CD4-positive, alpha-beta T cell treated with Interleukin-4 for 1 hour (primary cell): Measurements from ENCODE around the gene CPSF4.
"Not testable (repeated sequence)": the region's sequence is repeated elsewhere in the genome, so short reads cannot be mapped to it uniquely, and the experiment has no call there.

ENCODE experiments used
- DNase-seq, 2 donors: peaks; one replicate each; pipeline ENCODE4 v3.0.0-alpha.2; 2020 to 2022

The CPSF4 gene

GRCh38 chr7:99408379-99409191 lies 30.2 kb upstream of the CPSF4 start, which contains the start of the genes BUD31 and PDAP1:
BUD31 (plus strand) TSS chr7:99408969; CDS start chr7:99411093, 2,124 bp downstream.
PDAP1 (minus strand) TSS chr7:99408597; CDS start chr7:99408548, 49 bp downstream.
- peak; percentile 95 to 97 for DNase-seq

DNA sequence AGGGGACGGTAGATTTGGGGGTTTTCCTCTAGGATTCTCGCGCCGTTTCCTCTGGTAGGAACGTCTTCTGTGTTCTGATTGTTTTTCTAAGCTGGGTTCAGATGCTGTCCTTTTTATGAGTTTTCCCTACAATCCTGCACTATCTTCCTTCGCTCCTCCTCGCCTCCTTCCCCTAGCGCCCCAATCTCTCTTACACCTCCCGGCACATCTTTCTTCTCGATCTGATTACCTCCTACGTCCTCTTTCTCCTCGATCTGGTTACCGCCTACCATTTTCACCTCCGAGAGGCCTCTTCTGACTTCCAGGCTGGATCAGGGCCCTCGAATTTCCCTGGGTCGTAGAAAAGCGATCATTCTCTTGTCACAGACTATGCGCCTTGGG lies 29.6 kb upstream of the CPSF4 start:
- DNase-seq = peak in 1 of 2 donors; percentile 19

DNA sequence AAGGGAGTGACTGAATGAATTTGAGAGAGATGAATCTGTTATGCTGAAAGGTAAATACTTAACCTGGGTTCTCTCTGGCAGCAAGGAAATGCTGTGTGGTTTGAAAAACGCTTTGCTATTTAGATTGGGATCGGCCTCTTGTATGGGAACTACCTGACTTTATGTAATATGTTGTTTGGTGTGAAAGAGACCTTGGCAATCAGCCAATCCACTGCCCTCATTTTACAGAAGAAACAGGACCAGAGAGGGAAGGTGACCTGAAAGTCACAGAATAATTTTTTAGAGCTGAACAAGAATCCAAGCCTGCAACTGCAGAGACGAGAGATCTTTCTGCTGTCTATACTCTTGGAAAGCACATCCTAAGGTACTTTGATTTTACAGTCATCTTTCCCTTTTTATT lies 28.9 kb upstream of the CPSF4 start:
- peak in 1 of 2 donors; percentile 45 for DNase-seq

- no peak for DNase-seq
Observed at GRCh38 chr7:99410635-99411034, 28.1 kb upstream of the CPSF4 start.

- peak; percentile 39 to 43 for DNase-seq
Observed at GRCh38 chr7:99415513-99416127, 23.1 kb upstream of the CPSF4 start.

DNA sequence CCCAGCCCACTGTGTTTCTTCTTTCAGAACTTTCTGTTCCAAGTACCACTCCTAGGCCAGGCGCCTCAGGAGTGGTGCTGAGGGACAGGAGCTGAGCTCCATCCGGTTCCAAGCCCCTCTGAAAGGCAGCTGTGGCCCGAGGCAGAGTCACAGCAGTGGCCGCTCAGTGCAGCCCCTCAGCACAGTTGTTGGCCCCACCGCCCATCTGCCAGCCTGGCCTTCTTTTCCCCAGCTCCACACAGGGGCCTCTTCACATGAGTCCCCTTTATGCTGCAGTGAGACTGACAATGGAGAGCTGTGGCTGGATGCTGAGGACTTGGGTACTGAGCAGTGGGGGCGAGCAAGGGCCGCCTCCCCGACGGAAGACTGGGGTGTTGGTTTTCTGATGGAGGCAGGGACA lies 20.5 kb upstream of the CPSF4 start:
- no peak for DNase-seq

GRCh38 chr7:99419323-99420021 lies 19.3 kb upstream of the CPSF4 start:
- DNase-seq = no peak

GRCh38 chr7:99420213-99420612 lies 18.5 kb upstream of the CPSF4 start:
- no peak for DNase-seq

GRCh38 chr7:99420986-99421385 lies 17.8 kb upstream of the CPSF4 start:
- no peak for DNase-seq

GRCh38 chr7:99422186-99422585 lies 16.6 kb upstream of the CPSF4 start:
- no peak for DNase-seq

- no peak for DNase-seq
Observed at GRCh38 chr7:99422625-99423024, 16.1 kb upstream of the CPSF4 start.

DNA sequence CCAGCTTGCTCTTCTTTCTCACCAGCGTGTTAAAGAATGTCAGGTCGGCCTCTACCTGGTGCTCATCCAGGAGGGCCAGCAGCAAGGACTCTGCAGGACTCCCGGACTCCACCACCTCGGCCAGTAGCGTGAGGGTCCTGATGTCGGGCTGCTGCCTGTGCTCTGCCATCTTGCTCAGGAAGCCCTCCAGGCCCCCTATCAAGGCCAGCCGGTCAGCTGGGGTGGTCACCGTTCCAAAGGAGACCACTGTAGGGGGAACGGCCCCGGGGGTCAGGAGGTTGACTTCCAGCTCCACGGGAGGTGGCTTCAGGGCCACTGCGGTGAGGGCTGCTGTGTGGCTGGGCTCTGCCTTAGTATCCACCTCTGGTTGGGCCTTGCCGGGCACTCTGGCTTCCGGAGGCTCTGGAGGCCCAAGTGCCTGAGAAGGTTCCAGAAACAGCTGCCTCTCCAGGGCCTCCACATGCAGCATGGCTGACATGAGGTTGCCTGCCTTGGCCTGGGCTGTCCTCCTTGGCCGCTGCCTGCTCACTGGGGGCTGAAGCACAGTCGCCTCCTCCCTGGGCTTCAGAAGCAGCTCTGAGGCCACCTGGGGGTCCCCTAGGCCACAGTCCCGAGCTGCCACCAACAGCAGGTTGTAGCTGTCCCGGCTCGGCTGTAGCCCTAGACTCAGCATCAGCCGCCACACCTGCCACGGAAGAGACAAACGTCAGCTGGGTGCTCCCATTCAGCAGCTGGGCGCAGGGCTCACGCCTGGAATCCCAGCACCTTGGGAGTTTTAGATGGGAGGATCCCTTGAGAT lies 13.6 kb upstream of the CPSF4 start:
- no peak for DNase-seq

GRCh38 chr7:99428972-99429566 lies 9.7 kb upstream of the CPSF4 start:
- no peak for DNase-seq

DNA sequence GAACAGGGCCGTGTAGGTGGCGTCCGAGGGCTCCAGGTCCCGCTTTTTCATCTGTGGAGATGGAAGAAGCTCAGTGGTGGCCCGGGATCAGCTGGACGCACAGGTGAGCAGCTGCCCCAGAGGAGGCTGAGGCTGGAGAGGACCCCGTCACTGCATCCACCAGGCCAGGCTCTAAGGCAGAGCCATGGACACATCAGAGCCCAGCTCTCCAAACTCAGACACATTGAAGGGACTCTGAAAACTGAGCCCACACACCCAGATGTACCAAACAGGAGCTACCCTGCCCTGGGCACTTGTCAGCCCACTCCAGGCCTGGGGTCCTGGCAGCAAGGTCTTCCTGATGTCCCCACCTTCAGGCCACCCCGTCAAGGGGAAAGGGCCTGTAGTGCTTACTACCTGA lies 9.0 kb upstream of the CPSF4 start:
- no peak for DNase-seq

GRCh38 chr7:99431756-99432540 lies 6.8 kb upstream of the CPSF4 start:
- not testable (repeated sequence) for DNase-seq

- no peak for DNase-seq
Observed at GRCh38 chr7:99433158-99433557, 5.6 kb upstream of the CPSF4 start.

DNA sequence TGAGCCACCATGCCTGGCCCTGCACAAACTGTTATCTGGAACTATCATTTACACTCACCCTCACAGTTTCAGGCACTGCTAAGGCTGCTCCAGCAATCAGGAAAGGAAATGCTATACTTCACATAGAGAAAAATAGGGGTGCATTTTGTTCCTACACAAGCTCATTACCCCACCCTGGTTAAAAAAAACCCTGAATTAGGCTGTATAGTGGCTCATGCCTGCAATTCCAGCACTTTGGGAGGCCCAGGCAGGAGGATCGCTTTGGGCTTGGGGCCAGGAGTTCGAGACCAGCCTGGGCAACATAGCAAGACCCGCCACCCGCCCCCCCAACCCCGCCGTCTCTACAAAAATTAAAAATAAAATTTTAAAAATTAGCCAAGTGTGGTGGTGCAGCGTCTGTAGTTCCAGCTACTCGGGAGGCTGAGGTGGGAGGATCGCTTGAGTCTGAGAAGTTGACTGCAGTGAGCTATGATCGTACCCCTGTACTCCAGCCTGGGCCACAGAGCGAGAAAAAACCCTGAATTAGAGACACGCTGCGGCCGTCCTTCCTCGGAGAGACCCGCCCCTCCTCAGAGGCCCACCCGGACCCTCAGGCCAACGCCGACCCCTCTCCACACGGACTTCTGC lies 684 bp upstream of the CPSF4 start:
- DNase-seq = no peak

- DNase-seq = no peak
Observed at GRCh38 chr7:99440195-99440594, 1.5 kb downstream of the CPSF4 start.

DNA sequence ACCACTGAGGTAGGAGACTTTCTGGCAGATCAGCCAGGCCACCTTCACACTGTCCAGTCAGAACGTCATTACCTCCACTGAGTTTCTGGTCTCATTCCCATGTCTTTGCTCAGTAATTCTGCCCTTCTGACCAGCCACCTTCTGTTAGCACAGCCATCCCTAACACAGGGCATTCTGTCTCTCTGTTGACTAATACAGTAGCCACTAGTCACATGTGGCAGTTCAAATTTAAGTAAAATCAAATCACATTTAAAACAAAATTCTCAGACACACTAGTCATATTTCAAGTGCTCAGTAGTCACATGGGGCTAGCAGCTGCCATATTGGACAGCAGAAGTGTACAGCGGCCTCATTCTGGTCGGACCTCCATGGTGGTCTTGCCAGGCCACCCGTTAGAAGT lies 7.4 kb downstream of the CPSF4 start:
- DNase-seq = no peak

DNA sequence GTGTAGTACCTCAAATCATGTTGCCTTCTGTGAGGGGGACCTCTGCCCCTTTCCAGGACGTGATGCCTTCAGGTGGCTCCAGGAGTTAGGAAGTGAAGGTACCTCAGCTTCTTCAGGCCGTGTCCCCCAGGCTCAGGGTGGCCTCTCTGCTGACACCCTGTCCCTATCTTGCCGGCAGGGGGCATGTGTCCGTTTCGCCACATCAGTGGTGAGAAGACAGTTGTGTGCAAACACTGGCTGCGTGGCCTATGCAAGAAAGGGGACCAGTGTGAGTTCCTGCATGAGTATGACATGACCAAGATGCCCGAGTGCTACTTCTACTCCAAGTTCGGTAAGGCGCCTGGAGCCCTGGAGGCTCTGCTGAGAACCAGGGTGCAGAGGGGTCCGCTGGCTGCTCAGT lies 9.2 kb downstream of the CPSF4 start:
- no peak for DNase-seq

- DNase-seq = no peak
Observed at GRCh38 chr7:99448855-99449254, 10.1 kb downstream of the CPSF4 start.
